Measurements from ENCODE around the gene HEG1.
A peak's percentile ranks its signal among the peaks of the same experiment; 100 is the strongest.

Gene HEG1

DNA sequence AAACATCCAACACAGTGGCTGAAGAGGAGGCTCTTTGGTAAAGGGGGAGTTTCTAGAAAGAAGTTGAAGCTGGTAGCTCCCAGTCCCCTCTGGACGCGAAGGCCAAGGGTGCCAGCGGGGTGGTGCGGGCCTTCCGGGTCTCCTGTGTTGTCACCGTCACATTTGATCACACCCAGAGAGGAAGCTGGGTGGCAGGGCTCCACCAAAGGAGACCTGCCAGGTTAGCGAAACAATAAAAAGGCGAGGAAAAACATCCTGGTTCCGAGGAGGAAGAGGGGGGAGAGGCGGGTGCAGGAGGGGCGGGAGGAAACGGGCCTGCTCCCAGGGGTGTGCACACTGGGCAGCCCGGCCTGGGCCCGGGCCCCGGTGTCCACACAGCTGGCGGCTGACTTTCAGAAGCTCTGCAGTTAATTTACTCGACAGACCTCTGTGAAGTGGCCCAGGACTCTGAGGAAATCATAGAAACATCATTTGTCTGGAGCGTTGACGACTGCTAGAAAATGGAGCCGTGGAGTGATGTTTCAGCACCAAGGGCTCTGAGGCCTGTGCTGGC lies 12.1 kb downstream of the HEG1 start:
- no peak for DNase-seq

DNA sequence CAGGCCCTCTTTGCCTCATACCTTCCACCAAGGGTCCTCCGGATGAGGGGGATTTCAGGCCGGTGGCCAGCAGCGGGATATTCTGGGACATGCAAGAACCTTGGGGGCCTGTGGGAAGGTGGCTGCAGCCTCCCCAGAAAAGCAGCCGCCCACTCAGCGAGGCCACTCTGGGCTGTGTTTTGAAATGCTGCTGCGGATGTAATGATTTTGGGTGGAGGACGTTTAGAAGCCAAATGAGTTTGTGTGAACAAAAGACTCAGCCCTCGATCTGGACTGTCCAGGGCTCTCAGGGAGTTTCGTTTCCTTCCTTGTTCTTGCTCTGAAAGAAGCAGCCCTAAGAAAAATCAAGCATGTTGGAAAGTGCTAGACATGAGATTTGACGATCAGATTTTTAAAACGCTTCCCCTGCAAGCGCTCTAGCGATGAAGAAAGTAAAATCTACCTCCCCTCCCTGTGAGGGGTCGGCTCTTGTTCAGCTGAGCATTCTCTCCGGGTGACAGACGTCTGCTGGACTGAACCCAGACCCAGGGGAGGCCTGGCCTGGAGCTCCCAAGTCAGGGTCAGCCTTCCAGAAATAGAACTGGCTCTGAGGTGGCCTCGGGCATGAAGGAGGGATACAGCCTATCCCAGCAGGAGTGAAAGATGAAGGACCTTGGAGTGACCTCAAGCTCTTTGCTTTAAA lies 12.9 kb downstream of the HEG1 start:
- no peak for DNase-seq

DNA sequence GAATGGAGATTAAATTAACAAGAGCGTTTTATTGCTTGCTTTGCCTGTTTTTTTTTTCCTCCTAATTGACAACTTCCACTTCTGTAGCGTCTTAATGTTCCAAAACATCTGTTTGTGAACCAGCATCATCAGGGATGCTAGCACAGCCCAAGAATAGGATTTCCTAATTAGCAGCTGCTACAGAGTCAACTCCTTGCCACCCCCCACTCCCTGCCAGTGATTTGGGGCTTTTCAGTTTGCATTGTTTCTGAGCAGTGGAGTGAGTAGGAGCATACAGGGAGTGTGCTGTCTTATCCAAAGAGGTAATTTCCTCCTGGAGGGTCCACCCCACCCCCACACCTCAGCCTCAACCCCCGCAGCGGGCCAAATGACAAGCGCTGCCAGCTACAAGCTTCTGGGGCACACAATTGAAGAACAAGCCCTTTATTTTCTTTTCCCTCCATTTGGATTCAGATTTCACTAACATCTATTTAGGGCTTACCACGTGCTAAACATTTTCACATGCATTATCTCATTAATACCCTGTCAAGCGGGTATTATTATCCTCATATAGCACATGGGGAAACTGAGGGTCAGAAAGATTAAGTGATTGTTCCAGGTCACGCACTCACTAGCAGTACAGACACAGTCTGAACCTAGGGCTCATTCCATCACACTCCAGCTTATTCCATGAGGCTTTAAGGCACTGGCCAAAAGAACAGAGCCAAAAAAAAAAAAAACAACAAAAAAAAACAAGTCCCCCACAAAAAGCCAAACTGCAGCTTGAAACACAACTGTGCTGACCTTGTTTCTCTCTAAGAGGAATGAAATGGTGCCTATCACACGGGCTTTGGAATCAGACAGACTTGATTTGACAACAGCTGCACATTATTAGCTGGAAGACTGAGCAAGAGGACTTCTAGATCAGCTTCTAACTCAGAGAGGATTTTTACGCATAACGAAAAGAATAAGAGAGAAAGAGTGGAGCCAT lies 16.4 kb downstream of the HEG1 start:
- DNase-seq = peak; percentile 43

DNA sequence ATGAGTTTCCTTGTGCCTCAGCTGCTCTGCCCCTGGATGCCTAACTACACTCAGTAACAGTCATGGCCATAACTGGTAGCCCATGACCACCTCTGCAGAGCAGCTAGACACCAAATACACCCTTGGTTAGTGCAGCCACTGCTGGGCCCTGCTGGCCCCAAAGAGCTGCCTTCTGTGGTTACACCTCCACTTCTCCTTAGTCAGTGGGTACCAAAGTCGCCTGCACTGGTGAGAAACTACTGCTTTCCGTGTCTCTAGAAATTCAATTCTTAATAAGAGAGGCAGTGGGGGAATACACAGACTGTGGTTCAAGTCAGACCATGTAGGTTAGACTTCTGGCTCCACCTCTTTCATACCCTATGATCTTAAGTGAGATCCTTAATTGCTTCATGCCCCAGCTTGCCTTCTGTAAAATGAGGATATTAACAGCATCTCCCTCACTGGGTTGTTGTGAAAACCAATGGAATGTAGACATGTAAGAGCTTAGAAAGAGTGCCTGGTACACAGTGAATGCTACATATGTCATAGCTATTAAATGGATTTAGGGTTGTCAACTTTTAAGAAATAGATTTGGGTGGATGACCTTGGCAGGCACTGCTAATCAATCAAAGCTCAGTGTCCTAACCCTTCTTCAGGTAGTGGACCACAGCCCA lies 18.2 kb downstream of the HEG1 start:
- no peak for DNase-seq

DNA sequence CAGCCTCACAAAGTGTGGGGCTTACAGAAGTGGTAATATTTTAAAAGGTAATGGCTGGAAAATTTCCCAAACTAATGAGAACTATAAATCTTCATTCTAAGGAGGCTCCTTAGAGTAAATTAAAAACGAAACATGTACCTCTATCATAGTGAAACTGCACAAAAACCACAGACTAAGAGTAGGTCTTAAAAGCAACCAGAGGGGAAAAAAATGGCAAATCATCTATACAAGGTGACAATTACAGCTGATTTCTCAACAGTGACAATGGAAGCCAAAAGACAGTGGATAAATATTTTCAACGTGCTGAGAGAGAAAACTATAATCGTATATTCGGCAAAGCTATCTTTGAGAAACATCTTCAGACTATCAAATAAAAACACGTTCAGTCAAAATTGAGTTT lies 20.6 kb downstream of the HEG1 start:
- no peak for DNase-seq

DNA sequence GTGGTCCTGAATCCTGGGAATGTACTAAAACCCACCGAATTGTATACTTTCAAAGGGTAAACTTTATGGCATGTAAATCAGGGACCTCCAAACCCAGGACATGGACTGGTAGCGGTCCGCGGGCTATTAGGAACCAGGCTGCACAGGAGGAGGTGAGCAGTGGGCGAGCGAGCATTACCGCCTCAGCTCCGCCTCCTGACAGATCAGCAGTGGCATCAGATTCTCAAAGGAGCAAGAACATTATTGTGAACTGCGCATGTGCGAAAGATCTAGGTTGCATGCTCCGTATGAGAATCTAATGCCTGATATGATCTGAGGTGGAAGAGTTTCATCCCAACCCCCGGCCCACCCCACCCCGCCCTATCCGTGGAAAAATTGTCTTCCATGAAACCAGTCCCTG lies 22.2 kb downstream of the HEG1 start:
- DNase-seq = no peak

DNA sequence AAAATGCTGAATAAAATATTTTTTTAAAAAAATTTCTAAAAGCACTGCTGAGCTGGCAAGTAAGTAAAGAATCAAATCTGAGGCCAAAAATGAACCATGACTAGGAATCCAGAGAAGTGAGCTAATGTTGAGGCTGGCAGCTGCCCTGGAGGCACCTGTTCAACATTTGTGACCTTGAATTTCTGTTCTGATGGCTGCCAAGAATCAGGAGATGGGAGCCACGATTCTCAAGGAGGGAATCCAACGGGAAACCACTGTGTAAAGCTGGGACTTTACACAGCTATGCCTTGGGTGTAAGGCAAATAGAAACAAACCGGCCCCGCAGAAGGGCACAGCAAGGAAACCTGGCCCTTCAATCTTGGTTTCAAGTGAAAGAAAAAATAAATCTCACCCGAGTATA lies 22.7 kb downstream of the HEG1 start:
- no peak for DNase-seq

DNA sequence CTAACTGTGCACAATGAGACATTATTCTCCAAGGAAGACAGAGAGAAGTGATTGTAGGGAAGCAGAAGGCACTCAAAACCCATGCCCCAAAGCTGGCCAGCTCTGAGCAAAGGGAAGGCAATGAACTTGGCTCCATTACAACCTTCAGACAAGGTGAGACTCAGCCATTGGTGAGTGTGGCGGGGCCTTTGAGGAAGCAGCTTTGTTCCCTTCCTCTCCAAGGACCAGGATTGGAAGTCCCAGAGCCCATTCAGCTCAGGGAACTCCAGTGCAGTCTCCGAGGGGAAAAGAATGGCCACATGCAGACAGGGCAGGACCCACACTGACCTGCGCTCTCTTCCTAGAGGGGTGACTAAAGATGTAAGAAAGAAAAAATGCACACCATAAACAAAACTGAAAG lies 23.1 kb downstream of the HEG1 start:
- no peak for DNase-seq

DNA sequence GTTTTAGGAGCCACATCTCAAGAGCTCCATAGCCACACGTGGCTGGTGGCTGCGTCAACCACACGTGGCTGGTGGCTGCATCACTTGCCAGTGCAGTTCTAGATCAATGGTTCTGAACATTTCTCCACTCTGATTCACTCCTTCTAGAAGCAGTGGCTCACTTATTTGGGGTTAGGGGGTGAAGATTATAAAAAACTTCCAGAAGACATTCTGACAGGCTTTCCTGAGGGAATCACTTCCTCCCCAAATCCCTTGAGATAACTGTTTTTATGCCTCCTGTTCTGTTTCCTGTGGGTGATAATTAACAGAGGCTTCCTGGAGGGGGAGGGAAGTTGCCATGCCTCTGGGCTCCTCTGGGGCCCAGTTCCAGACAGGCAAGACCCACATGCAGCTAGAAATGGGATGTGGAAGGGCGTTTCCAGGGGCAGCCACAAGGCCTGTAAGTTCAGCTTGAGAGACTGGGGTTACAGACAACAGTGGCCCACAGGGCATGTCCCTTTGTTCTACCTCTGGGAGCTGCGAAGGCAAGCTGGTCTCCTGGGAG lies 23.6 kb downstream of the HEG1 start:
- no peak for DNase-seq

DNA sequence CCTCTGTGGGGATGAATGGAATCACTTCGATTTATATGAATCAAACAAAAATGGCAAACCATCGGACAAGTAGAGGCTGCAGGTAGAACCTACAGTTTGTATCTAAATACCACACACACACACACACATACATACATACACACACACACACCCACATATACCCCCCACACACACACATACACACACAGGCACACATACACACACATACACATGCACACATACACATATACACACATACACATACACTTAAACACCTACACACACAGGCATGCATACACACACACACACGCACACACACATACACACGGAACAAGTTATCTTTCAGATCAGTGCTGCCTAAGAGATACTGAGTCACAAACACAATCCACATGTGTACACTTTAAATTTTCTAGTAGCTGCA lies 24.3 kb downstream of the HEG1 start:
- no peak for DNase-seq

DNA sequence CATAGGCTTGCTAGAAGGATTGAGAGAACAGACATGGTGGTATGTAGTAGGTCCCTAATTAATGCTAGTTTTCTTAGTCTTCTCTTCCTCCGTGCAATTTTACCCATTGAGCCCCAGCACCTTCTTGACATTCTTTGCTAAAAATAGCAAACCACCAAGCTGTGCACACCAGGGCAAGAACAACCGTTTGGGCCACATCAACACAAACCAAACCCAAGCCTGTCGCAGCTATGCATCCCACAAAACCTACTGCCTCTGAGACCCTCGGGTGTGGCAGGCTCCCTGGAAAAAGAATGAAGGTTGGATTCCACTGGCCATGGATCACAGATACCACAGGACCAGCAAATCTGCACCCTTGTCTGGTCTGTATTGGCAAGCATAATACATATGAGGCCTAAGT lies 27.1 kb downstream of the HEG1 start:
- no peak for DNase-seq

DNA sequence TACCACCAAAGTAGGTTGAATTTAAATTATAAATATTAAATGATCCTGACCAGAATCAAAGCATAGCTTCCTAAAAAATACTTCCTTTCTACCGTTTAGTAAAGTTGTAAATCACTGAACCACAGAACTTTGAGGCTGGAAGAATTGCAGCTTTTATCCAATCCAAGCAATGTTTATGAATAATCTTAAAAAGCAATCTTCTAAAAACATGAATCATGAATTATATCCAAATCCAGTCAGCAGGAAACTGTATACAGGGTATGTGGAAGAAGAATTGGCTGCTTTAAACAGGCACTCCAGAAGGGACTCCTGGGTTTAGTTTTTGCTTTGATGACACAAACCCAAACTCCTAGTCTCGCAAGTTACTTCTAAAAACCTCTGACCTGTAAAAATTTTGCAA lies 30.2 kb downstream of the HEG1 start:
- no peak for DNase-seq

DNA sequence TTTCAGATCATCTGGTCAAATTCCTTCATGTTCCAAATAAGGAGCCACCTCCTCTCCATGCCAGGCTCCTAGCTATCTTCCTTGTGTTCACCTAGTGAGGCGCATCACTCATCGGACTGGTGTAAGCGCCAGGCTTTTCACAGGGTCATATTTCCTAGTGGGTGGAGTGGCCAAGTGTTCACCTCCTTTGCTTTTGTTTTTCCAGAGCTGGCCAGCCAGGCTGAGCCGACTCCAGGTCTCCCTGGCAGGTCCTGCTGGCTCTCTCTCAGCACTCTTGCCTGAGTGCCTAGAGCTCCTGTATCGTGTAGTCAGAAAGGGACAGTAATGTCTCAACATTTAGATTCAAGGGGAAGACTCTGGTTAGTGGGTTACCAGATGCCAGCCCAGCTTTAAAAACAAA lies 31.0 kb downstream of the HEG1 start:
- DNase-seq = peak; percentile 70

DNA sequence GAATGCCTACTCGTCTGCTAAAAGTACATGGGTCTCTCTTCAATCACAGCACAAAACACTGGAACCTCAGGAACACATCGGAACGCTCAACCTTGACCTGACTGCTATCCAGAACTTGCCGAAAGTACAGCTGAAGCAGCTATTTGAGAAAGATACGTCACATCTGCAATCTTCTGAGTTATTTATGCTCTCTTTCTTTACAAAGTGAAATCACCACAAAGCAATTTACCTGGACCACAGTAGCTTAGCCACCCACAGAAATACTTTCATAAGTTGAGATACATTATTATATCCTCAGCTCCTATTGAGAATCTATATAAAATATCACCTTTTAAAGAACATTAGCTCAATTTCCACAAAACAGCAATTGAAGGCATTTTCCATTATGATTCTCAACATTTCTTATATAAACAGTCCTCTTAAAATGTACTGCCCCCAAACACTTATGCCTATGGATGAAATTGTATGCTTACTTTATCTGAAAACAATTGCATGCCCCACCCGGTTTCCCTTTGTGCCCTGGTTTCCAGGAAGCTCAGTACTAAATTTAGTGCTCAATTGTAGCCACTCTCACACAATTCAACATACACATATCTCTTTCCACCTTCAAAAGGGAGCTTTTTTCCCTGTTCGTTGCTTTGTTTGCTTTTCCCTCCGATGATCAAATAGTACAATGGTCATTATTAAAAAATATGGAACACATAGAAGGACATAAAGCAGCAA lies 31.8 kb downstream of the HEG1 start:
- peak; percentile 32 for DNase-seq

DNA sequence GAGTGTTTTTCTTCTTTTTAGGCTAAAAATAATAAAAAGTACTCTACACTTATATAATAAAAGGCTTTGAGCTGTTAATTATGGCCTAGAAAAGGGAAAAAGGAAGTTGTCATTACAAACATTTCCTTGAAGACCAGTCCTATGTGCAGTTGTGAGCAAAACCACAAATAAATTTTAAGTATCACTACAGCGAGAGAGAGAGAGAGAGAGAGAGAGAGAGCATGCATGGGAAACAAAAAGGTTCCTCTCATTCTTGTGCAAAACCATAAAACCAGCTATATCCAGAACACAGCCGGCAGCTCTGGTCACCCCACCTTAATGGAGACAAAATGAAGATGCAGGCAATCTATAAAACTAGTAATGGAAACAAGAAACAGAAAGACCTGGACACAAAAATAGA lies 33.6 kb downstream of the HEG1 start:
- no peak for DNase-seq

DNA sequence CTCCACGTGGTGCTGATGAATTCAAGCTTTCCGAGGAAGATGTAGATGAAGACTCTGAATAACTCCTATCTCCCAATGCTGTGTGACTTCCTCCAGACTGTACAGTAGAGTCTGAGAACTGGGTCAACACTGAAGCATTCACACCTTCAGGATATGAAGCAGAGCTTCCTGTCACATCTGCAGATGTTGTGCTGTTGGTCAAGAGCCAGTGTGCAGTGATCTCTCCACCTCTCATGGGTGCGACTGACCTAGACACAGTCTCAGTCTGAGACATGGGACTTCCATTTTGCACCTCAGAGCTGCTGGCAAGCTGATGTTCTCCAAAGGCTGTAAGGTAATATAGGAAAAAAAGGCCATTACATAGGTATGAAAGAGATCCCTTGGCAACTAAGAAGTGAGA lies 36.5 kb downstream of the HEG1 start:
- no peak for DNase-seq

DNA sequence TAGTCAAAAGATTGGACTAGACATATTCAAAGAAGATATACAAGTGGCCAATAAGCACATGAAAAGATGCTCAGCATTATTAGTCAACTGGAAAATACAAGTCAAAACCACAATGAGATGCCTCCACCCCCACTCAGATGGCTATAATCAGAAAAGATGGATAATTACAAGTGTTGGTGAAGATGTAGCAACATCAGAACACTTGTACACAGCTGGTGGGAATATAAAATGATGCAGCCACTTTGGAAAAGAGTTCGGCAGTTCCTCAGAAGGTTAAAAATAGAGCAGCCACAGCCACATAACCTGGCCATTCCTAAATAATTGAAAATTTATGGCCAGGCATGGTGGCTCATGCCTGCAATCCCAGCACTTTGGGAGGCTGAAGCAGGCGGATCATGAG lies 38.4 kb downstream of the HEG1 start:
- no peak for DNase-seq

DNA sequence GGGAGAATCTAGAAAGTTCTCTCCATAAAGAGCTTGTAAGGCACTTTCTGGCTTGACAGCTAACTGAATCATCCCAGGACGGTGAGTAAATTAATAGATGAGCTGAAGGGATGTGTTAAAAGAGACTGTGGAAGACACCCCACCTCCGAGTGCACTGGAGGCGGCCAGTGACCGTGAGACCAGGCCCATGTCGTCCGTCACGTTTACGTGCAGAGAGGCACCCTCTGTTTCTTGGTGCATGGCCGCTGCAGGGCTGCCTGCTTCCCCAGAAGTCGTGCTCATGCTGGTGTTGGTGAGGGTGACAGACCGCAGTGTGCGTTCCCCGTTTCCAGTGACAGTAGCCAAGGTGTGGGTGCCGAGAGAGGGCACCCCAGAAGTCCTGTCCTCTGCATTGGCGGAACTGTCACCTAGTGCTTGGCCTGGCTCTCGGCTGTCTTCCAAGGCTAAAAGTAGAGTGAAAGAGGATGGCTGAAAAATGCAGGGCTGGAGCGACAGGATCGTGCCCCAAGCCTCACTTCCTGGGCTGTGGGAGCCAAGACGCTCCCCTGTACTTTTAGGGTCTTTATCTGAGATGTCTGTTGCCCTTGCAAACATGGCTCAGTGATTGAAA lies 41.1 kb downstream of the HEG1 start:
- DNase-seq = no peak

DNA sequence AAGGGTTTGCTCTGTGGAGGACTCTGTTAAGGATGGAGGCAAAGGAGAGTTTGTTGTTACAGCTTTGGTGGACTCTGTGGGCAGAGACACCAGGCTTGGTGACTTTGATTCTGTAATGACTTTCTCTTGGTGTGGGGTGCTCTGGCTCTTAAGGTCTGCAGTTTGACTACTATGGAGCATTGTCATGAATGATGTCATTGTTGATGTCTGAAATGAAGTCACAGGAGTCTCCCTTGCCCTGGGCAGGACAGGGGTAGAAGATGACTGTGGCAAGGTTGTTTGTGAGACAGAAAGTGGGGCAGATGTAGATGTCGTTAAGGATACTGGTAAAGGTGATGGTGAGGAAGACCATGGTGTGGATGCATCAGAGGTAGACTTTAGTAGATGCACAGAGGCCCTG lies 42.7 kb downstream of the HEG1 start:
- no peak for DNase-seq

DNA sequence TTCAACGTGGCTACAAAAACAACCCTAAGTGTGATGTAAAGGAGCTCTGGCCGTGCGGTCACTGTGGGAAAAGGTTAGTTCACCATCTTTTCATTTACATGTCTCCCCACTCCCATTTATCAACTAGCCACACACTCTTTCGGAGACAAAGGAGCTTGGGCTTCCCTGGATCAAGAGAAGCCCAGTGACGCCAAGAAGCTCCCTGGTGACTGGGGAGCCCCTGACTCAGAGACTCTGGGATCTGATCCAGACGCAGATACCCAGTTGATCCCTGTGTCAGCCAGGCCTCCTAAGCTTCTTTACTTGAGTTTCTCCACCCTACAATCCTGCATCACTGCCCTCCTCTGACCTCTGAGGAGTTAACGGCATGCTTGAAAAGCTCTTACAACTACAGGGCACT lies 43.9 kb downstream of the HEG1 start:
- DNase-seq = no peak

DNA sequence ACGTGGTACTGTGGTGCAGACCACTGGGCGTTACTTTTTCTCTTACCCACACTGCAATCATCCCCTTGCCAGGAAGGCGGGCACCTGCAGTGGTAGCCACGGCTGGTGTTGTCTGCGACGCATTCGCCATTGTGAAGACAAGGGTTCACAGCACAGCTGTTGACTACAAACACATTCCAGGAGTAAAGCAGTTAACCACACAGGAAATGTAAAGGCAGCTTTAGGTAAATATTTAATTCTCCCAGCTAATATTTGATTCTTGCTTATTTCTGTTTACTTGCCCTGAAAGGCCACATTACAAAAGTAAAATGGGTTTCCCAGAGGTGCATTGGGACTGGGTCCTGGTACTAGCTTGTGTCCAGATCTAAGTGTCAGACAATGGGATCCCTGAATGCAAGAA lies 45.4 kb downstream of the HEG1 start:
- no peak for DNase-seq

DNA sequence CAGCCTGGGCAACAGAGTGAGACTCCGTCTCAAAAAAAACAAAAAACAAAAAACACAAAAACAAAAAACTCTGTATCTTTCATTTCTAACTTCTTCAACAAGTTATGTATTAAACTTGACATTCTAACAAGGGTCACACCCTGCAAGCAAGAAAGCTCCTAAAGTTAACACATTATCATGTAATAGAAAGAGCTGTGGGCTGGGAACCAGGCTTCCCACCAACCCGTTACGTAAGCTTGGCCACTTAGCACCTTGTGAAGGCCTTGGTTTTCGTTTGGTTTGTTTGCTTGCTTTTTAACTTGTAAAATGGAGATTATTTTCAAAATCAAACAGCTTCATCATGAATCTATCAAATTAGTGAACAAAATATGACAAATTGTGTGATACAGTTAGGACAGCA lies 47.0 kb downstream of the HEG1 start:
- no peak for DNase-seq

Measured in NCI-H146 (cell line).